HG02973 (cell line): Measurements from ENCODE around the gene PPP1CA.

Source experiments
- ATAC-seq: cut with Tn5 transposase; IDR thresholded peaks from one replicate; pipeline ENCODE4 v1.9.1; 2021; ENCODE audit warnings: moderate library complexity; ENCODE audit not compliant: unreplicated experiment

PPP1CA gene

GRCh38 chr11:67401495-67402191, at the start of gene PPP1CA:
TSS of gene PPP1CA (minus strand) at chr11:67401858. CDS start at chr11:67401782, 76 bp downstream.
- peak; percentile 50 for ATAC-seq

GRCh38 chr11:67450796-67451657, 49.4 kb upstream of the PPP1CA start:
- ATAC-seq: no peak

GRCh38 chr11:67449116-67449844, 47.6 kb upstream of the PPP1CA start:
- no peak for ATAC-seq

GRCh38 chr11:67448220-67448609, 46.6 kb upstream of the PPP1CA start:
- ATAC-seq: no peak

GRCh38 chr11:67445515-67445914, 43.9 kb upstream of the PPP1CA start:
- ATAC-seq: no peak

- no peak for ATAC-seq
Measured at GRCh38 chr11:67442504-67443404, 41.1 kb upstream of the PPP1CA start.

GRCh38 chr11:67441731-67442351, 40.2 kb upstream of the PPP1CA start:
- no peak for ATAC-seq

- ATAC-seq: no peak
Measured at GRCh38 chr11:67441098-67441563, 39.5 kb upstream of the PPP1CA start.

GRCh38 chr11:67440229-67441097, 38.8 kb upstream of the PPP1CA start:
- ATAC-seq: no peak

GRCh38 chr11:67439321-67440228, 37.9 kb upstream of the PPP1CA start:
- ATAC-seq: no peak

GRCh38 chr11:67438158-67438902, 36.7 kb upstream of the PPP1CA start:
- ATAC-seq: no peak

GRCh38 chr11:67437809-67438157, 36.1 kb upstream of the PPP1CA start:
- ATAC-seq: no peak

GRCh38 chr11:67437082-67437808, 35.6 kb upstream of the PPP1CA start, which contains the start of gene PTPRCAP:
TSS of gene PTPRCAP (minus strand) at chr11:67437682. CDS start at chr11:67437619, 63 bp downstream.
- ATAC-seq: no peak

GRCh38 chr11:67436459-67437081, 34.9 kb upstream of the PPP1CA start:
- ATAC-seq: no peak

GRCh38 chr11:67435727-67436458, 34.2 kb upstream of the PPP1CA start:
- no peak for ATAC-seq
